HCT116 (cell line): ENCODE data around the gene CEP57. TPM values are rescaled to one million over a fixed set of nuclear protein-coding genes. Genes with fewer than 3 reads are reported as not detected.

ENCODE experiments used
- total RNA-seq: library from RNA; stranded (reverse); gene quantifications from one replicate; pipeline ENCODE4 v1.2.1, GENCODE V29; 2021; ENCODE audit not compliant: unreplicated experiment

Gene CEP57
- total RNA-seq, 1 experiment from 2014 or later, result 43.3 TPM

Other genes with a start within 250 kb of the CEP57 start
- 27.5 TPM for gene FAM76B, start 716 bp upstream of the CEP57 start, total RNA-seq
- 29.1 TPM for gene MTMR2, start 133.6 kb downstream of the CEP57 start, total RNA-seq